ENCODE data around the gene PRELP.

DNA sequence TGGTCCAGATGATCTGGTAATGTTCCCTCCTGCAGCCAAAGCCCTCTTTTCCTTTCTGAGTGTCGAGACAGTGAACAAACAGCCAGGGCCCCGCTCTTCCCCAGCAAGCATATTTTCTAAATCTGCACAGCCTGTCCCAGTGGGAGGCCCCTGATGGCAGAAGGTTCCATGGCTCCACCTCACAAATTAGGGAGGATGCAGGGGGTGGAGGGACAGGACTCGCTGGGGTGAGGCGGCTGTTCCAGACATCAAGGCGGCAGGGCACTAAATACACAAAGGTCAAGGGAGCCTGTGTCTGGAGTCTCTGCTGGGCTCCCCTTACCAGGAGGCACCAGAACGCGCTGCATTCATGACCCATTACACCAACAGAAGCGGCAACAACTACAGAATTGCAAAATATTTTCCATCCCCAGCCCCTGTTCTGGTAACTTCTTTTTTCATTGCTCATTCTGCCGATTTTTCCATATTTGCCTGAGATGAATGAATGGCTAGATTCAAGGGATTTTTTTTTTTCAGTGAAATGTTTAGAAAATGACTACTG is 27.0 kb upstream of the PRELP start:
- TF ChIP-seq, protein P1, sequence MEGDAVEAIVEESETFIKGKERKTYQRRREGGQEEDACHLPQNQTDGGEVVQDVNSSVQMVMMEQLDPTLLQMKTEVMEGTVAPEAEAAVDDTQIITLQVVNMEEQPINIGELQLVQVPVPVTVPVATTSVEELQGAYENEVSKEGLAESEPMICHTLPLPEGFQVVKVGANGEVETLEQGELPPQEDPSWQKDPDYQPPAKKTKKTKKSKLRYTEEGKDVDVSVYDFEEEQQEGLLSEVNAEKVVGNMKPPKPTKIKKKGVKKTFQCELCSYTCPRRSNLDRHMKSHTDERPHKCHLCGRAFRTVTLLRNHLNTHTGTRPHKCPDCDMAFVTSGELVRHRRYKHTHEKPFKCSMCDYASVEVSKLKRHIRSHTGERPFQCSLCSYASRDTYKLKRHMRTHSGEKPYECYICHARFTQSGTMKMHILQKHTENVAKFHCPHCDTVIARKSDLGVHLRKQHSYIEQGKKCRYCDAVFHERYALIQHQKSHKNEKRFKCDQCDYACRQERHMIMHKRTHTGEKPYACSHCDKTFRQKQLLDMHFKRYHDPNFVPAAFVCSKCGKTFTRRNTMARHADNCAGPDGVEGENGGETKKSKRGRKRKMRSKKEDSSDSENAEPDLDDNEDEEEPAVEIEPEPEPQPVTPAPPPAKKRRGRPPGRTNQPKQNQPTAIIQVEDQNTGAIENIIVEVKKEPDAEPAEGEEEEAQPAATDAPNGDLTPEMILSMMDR (IDR thresholded peaks at IDR 0.05; ENCODE audit: low read depth, low read length) = no peak
- no peak for TF ChIP-seq POLR2A (IDR thresholded peaks at IDR 0.05; ENCODE audit: extremely low read depth, insufficient read length)
- TF ChIP-seq, protein P2, sequence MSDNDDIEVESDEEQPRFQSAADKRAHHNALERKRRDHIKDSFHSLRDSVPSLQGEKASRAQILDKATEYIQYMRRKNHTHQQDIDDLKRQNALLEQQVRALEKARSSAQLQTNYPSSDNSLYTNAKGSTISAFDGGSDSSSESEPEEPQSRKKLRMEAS (IDR thresholded peaks at IDR 0.05; ENCODE audit: low read depth, low read length) = no peak

Measured in NB4 (cell line).